MM.1S (cell line): Measurements from ENCODE around the gene RPN2.

ENCODE experiments used
- DNase-seq: peaks from one replicate; pipeline ENCODE4 v3.0.0-alpha.2; 2015
- H2AFZ ChIP-seq: fragments of 300-600 bp; sonication (generic); 2 replicates; pipeline ENCODE4 v1.6.0; 2016; ENCODE audit warnings: antibody characterized with exemption, low read length
- H3F3A ChIP-seq: fragments of 300-600 bp; sonication (generic); 2 replicates; pipeline ENCODE4 v1.6.1; 2016; ENCODE audit warnings: mild to moderate bottlenecking, antibody characterized with exemption, low read length, moderate library complexity, mixed read lengths; ENCODE audit not compliant: insufficient read depth
- H3K27ac ChIP-seq: fragments of 300-600 bp; sonication (generic); 2 replicates; pipeline ENCODE4 v1.5.1; 2016; ENCODE audit warnings: mild to moderate bottlenecking, low read length
- H3K27me3 ChIP-seq: fragments of 300-600 bp; sonication (generic); replicated peaks from 2 replicates; pipeline ENCODE4 v1.6.0; 2016; ENCODE audit warnings: low read length; ENCODE audit not compliant: insufficient read depth
- H3K36me3 ChIP-seq: fragments of 300-600 bp; sonication (generic); replicated peaks from 2 replicates; pipeline ENCODE4 v1.6.1; 2016; ENCODE audit warnings: mild to moderate bottlenecking, low read length, mixed read lengths; ENCODE audit not compliant: insufficient read depth
- H3K4me1 ChIP-seq: fragments of 300-600 bp; sonication (generic); 2 replicates; pipeline ENCODE4 v1.6.1; 2016; ENCODE audit warnings: low read length, mixed read lengths
- H3K4me2 ChIP-seq: fragments of 300-600 bp; sonication (generic); 2 replicates; pipeline ENCODE4 v1.6.0; 2016; ENCODE audit warnings: low read depth, low read length
- H3K4me3 ChIP-seq: fragments of 300-600 bp; sonication (generic); 2 replicates; pipeline ENCODE4 v1.5.1; 2016; ENCODE audit warnings: low read length, mixed read lengths
- H3K79me2 ChIP-seq: fragments of 300-600 bp; sonication (generic); 2 replicates; pipeline ENCODE4 v1.6.1; 2016; ENCODE audit warnings: mixed run types, low read length, mixed read lengths
- H3K9ac ChIP-seq: fragments of 300-600 bp; sonication (generic); 2 replicates; pipeline ENCODE4 v1.6.1; 2016; ENCODE audit warnings: low read length, mixed read lengths
- H3K9me2 ChIP-seq: fragments of 300-600 bp; sonication (generic); replicated peaks from 2 replicates; pipeline ENCODE4 v1.6.1; 2016; ENCODE audit warnings: mild to moderate bottlenecking, low read length, mixed read lengths; ENCODE audit not compliant: insufficient read depth
- H3K9me3 ChIP-seq: fragments of 300-600 bp; sonication (generic); replicated peaks from 2 replicates; pipeline ENCODE4 v1.6.1; 2016; ENCODE audit warnings: mild to moderate bottlenecking, low read length, mixed read lengths; ENCODE audit not compliant: insufficient read depth
- H4K20me1 ChIP-seq: fragments of 300-600 bp; sonication (generic); 2 replicates; pipeline ENCODE4 v1.6.1; 2016; ENCODE audit warnings: mild to moderate bottlenecking, low read length, moderate library complexity, mixed read lengths; ENCODE audit not compliant: insufficient read depth
- EZH2 ChIP-seq: fragments of 300-600 bp; sonication (generic); optimal IDR thresholded peaks from 2 replicates; pipeline ENCODE3; 2017; ENCODE audit warnings: low read depth, mild to moderate bottlenecking, antibody characterized with exemption, low read length, mixed read lengths
- EZH2phosphoT487 ChIP-seq: fragments of 300-600 bp; sonication (generic); IDR thresholded peaks from 2 replicates; pipeline ENCODE4 v1.6.1; 2018; ENCODE audit warnings: antibody characterized with exemption, low read length
- TF ChIP-seq, protein P1 (sequence below): fragments of 300-600 bp; sonication (generic); IDR thresholded peaks from 2 replicates; pipeline ENCODE4 v1.5.1; 2016; ENCODE audit warnings: antibody characterized with exemption, low read length, mixed read lengths

RPN2 gene

DNA sequence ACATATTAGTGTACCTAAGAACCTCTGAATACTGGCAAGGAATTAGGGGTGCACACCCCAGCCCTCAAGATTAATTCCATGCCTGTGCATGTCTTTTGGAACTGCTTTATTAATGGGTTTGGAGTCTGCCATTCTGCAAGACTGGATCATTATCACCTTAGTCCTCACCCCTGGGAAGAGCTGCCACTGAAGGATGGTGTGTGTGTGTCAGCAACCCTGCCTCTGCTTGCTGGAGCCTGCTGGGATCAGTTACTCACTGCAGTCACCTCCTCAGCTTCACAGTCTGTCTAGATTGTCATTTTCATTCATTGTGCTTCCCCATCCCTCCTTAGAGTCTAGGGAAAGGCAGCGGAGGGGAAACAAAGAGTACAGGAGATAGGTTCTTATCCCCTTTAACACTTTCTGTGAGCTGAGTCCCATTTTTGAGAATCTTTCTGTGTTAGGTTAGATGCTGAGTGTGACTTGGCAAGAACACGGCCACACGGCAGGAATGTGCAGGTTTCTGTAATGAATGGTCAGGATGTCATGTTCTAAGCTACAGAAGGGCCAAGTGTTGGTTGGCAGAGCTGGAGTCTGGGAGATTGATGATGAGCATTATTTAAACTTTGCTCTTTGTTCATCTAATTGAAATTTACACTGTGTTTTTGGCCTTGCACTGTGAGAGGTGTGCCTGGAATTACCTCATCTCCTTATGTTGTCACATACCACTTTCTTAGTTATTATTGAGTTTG, 61.4 kb downstream of the RPN2 start:
- TF ChIP-seq, protein P1, sequence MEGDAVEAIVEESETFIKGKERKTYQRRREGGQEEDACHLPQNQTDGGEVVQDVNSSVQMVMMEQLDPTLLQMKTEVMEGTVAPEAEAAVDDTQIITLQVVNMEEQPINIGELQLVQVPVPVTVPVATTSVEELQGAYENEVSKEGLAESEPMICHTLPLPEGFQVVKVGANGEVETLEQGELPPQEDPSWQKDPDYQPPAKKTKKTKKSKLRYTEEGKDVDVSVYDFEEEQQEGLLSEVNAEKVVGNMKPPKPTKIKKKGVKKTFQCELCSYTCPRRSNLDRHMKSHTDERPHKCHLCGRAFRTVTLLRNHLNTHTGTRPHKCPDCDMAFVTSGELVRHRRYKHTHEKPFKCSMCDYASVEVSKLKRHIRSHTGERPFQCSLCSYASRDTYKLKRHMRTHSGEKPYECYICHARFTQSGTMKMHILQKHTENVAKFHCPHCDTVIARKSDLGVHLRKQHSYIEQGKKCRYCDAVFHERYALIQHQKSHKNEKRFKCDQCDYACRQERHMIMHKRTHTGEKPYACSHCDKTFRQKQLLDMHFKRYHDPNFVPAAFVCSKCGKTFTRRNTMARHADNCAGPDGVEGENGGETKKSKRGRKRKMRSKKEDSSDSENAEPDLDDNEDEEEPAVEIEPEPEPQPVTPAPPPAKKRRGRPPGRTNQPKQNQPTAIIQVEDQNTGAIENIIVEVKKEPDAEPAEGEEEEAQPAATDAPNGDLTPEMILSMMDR = no peak
- Histone ChIP-seq H3K27me3 (no peaks in the 10 kb centered on the region), H3K79me2 (no peaks in the 10 kb centered on the region), H3F3A (no peaks in the 10 kb centered on the region), H4K20me1 (no peaks in the 10 kb centered on the region), H3K4me1 (no peaks in the 10 kb centered on the region), H3K36me3 (peaks cover 8% of the 10 kb centered on the region), H3K9ac (no peak overlapping the region), H2AFZ (no peak overlapping the region), H3K4me3 (no peak overlapping the region), H3K9me2 (no peaks in the 10 kb centered on the region), H3K9me3 (no peaks in the 10 kb centered on the region), H3K4me2 (no peak overlapping the region), H3K27ac (no peak overlapping the region)
- no peak for DNase-seq

DNA sequence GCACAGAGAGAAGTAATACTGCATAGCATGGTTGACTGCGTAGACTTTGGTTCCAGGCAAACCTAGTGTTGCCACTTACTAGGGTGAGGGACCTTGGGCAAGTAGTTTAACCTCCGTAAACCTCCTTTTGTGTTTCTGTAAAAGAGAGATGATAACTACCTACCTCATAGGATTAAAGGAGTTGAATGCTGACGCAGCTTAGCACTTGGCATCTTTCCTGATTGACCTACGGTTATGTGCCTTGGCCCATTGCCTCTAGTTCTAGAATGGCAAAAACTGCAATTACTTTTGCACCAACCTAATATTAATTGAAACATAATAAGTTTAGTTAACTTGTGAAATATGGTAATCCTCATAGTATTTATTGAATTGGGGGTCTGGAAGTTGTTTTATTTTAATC, 63.4 kb downstream of the RPN2 start:
- H3K9me2 ChIP-seq = no peaks in the 10 kb centered on the region
- no peak overlapping the region for H3K9ac ChIP-seq
- no peaks in the 10 kb centered on the region for H3K4me1 ChIP-seq
- no peak overlapping the region for H3K4me3 ChIP-seq
- H3K4me2 ChIP-seq = no peak overlapping the region
- no peak for DNase-seq
- TF ChIP-seq, protein P1 = no peak
- no peak for TF ChIP-seq EZH2phosphoT487
- TF ChIP-seq EZH2 = no peak
- H3K27me3 ChIP-seq = no peaks in the 10 kb centered on the region
- H4K20me1 ChIP-seq = no peaks in the 10 kb centered on the region
- no peak overlapping the region for H2AFZ ChIP-seq
- H3K36me3 ChIP-seq = peaks cover 6% of the 10 kb centered on the region
- H3F3A ChIP-seq = no peaks in the 10 kb centered on the region
- H3K79me2 ChIP-seq = no peaks in the 10 kb centered on the region
- H3K9me3 ChIP-seq = no peaks in the 10 kb centered on the region
- H3K27ac ChIP-seq = no peak overlapping the region

DNA sequence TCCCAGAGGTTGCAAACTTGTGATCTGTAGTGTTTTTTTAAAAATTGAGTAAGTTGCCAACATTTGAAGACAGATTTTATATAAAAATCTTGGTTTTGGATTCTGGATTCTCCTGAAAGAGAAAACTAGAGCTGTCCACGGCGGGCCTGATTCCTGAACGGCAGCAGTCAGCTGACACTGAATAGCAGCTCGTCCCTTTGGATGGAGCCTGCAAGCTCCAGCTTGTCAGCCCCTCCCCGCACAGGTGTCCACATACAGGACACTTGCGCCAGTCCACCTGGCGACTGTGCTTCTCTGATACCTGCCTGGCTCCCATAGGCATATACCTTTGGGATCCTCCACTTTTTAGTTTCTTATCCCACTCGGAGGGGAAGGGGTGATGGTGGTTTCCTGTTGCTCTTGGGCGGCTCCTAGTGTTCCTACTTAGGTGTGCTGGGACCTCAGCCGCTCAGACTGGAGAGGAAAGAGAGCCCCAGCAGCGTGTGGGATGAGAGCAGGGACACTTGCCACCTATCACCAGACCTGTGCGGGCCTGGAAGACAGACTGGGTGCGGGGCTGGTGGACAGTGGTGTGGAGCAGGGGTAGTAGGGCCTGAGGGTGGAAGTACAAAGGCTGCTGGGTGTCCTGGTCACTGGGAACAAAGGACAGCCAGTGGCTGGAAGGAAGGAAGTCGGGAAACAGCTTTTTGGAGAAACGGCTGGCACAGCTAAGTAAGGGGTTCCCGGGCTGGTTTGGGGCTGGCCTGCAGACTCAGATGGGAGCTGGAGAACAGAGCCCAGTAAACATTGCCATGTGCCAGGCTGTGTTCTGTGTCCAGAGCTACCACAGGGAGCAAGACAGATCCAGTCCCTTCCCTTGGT, 64.2 kb downstream of the RPN2 start:
- Histone ChIP-seq H3K9me2 (no peaks in the 10 kb centered on the region), H3K4me3 (no peak overlapping the region), H3K4me1 (no peaks in the 10 kb centered on the region), H2AFZ (no peak overlapping the region), H3F3A (no peaks in the 10 kb centered on the region), H3K27ac (no peak overlapping the region), H3K36me3 (peaks cover 6% of the 10 kb centered on the region), H3K4me2 (no peak overlapping the region), H4K20me1 (no peaks in the 10 kb centered on the region), H3K27me3 (no peaks in the 10 kb centered on the region), H3K9ac (no peak overlapping the region), H3K9me3 (no peaks in the 10 kb centered on the region), H3K79me2 (no peaks in the 10 kb centered on the region)
- no peak for DNase-seq
- TF ChIP-seq EZH2phosphoT487 (no peak), EZH2 (no peak)
- TF ChIP-seq, protein P1 = no peak
